Left forelimb (tissue), 1 donor: ENCODE measurements around the gene VPS11.
"Not testable (repeated sequence)": the region's sequence is repeated elsewhere in the genome, so short reads cannot be mapped to it uniquely, and the experiment has no call there.

ENCODE experiments used
- DNase-seq: peaks from one replicate; pipeline ENCODE4 v3.0.0-alpha.2; 2018; ENCODE audit warnings: low spot score

The VPS11 gene

DNA sequence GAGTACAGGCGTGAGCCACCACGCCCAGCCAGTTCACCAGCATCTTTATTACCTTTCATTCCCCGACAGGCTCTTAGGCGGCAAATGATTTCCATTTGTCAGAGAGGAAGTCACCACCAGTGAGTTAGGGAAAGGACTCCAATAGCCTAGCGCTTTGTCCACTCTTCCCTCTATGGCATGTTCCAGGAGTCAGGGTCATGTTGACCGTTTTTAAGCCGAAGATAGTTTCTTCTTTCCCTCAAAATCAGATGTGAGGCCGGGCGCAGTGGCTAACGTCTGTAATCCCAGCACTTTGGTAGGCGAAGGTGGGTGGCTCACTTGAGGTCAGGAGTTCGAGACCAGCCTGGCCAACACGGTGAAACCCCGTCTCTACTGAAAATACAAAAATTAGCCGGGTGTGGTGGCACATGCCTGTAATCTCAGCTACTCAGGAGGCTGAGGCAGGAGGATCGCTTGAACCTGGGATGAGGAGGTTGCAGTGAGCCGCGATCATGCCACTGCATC, 35.6 kb downstream of the VPS11 start:
- DNase-seq = not testable (repeated sequence)

DNA sequence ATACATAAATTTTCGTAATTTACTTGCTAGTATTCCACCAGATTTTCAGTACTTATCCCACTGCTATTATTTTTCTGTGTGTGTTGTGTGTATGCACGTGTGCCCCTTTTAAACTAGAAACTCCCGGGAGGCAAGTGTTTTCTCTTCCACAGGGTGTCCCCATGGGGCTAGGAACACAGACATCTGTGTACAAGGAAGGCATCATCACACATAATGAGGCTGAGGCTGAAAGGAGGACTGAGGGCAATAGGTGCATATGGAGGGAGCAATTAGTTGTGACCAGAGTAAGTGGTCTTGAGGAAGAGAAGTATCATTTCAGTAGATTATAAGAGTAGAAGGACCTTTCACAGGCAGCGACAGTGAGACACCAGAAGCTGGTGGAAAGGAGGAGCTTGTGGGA, 36.2 kb downstream of the VPS11 start:
- DNase-seq = no peak

DNA sequence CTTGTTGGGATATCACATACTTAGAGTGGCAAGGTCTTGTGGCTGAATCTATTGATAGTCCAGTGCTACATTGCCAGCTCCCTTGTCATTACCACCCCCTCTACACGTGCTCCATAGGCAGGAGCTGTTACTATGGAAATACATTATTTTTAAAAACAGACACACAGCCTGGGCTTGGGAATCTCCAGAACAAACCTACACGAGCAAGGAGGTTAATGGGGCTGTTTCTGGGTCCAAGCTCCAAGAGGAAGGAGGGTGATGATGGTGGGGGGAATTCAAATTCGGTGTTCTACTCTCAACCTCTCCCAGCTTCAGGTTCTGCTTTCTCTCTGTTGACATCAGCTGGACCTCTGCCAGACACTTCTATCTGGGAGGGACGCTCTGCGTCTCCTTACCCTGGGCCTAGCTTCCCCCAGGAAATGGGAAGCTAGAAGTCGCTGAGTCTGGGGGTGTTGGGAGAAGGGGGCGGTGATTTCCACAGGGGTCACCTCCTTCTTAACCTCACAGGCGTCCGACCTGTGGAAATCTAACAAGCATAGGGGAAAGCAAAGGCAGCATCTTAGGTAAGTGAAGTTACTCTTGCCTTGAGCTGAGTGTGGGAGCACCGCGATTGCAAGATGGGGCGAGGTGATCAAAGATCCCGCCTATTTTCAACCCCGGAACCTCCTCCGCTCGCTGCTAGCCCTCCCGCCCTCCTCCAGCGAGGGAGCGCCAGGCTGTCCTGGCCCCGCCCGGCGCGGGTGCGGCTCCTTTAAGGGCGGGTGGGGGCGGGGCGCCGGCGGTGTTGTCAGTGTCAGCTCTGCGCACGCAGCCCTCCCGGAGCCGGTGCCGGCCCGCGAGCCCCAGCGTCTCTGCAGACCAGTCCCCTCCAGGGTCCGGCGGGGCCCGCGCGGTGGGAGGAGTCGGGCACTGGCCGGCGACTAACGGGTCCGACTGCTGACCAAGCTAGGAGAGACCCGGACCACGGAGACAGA, 39.2 kb downstream of the VPS11 start, which contains the start of gene C2CD2L:
Gene C2CD2L, plus strand, starts transcription at position 781 of the 974 bp plus-strand sequence. CDS start 398 bp downstream, outside the sequence.
- peak; percentile 94 for DNase-seq

DNA sequence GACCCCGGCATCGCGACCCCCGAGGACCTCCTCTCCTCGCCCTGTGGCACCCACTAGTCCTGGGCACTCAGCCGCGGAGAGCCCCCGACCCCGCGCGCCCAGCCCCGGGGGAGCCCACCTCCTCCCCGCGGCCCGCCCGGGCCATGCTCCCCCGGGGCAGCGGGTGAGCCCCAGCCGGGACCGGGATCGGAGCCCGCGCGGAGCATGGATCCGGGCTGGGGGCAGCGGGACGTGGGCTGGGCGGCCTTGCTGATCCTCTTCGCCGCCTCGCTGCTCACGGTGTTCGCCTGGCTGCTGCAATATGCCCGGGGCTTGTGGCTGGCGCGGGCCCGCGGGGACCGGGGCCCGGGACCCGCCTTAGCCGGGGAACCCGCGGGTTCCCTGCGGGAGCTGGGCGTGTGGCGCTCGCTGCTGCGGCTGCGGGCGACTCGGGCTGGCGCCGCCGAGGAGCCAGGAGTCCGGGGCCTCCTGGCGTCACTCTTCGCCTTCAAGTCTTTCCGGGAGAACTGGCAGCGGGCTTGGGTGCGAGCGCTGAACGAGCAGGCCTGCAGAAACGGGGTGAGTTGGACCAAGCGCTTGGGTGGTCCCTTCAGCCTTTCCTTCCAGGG, 40.0 kb downstream of the VPS11 start:
- DNase-seq = no peak

DNA sequence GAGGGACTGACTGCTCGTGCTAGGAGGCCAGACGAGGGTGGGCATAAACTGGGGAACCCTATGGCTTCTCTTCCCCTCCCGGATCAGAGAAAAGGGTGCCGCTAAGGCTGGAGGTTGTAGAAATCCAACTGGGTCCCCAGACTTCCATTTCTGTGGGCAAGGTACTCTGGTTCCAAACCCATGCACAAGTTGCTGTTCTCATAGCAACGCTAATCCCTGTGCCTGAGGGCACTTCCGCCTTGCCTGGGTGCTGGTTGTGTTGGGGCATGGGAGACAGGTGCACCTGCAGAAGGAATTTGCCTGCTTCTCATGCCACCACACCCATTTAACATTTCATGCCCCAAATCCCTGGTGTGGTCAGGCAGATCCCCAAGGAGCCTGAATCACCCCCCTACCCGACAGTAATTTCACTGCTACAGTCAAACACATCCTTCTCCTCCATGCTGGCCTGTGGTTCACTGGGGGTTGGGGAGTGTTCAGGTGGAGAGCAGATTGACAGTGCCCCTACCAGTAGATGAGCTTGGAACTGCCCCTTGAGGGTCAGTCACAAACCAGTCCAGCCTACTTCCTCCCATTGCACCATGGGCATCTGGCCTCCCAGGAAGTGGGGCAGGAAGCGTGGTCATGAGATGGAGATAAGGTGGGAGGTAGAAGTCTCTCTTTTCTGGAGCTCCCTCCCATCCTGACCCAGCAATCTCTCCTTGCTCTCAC, 40.7 kb downstream of the VPS11 start:
- no peak for DNase-seq

DNA sequence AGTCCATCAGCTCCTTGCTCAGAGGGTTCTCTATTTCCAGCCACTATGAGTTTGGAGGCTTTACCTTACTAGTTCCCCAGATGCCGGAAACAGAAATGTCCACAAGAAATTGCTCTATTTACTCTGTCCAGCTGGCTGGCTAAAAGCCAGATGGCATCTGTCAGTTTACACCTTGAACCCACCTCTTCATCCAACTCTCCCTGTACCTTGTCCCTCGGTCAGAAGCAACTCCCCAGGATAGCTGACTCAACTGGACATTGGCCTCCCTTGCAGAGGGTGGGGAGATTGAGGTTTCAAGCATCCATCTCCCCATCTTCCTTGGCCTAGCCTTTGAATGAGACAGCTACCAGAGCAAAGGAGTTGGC, 41.2 kb downstream of the VPS11 start:
- no peak for DNase-seq

DNA sequence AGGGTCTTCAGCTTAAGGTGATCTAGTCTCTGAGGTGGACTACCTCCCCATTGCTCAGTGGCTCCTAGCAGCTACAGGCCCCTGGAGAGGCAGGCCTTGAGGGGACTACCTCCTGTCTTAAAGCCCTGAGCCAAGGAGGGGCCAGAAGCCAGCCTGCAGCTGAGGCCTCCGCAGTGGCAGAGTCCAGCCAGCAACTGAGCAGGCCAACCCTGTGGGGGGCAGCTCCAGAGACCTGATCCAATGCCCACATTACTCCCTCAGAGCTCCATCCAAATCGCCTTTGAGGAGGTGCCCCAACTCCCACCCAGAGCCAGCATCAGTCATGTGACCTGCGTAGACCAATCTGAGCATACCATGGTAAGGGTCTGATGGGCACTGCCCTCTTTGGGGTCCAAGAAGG, 42.2 kb downstream of the VPS11 start:
- DNase-seq = no peak

DNA sequence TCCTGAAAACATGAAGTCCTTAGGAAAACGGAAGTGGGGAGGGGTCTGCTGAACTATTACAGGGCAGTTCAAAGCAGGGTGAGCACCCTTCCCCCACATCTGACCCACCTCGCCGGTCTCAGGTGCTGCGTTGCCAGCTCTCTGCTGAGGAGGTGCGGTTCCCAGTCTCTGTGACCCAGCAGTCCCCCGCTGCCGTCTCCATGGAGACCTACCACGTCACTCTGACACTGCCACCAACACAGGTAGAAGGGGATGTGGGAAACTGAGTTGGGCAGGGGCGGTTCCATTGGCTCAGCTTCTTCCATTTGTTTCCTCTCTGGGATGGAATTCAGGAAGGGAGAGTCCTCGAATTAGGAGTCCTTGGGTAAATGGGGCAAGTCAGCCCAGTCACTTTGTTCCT, 42.8 kb downstream of the VPS11 start:
- no peak for DNase-seq

DNA sequence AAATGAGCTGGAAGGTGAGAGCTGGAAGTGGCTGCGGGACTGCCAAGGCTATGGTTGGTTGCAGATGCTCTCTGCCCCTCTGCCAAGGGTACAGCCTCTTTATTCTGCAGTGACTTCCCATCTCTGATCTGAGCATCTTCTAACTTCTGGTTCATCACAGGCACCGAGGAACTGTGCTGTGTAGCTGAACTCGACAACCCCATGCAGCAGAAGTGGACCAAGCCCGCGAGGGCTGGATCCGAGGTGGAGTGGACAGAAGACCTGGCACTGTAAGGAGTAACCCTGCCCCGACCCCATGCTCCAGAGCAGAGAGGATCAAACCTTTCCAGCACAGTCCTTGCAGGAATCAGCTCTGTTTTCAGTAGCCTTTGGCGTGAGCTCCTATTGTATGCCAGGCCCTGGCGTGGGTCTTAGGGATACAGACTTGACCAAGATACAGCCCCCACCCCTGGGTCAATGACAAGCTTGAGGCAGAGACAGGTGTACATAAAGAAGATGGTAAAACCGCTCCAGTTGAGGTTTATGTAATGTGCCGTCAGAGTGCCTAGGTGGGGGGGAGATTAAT, 43.8 kb downstream of the VPS11 start:
- no peak for DNase-seq

DNA sequence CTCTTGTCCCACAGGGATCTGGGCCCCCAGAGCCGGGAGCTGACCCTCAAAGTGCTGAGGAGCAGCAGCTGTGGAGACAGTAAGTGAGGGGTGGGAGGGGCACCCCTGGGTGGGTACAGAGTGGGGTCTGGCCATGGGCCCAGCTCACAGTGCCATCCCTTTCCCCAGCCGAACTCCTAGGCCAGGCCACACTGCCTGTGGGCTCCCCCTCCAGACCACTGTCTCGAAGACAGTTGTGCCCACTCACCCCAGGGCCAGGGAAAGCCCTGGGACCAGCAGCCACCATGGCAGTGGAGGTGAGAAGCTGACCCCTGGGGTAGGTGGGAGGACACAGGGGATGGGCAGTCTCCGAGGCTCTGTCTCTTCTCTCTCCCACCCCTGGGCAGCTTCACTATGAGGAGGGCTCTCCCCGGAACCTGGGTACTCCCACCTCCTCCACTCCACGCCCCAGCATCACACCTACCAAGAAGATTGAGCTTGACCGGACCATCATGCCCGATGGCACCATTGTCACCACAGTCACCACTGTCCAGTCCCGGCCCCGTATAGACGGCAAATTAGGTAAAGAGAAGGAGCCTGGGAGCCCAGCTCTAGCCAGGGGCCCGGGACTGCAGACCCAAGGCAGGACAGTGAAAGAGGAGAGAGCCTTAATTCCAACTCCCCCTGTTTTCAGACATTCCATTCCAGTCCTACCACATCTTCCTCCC, 44.8 kb downstream of the VPS11 start:
- no peak for DNase-seq

DNA sequence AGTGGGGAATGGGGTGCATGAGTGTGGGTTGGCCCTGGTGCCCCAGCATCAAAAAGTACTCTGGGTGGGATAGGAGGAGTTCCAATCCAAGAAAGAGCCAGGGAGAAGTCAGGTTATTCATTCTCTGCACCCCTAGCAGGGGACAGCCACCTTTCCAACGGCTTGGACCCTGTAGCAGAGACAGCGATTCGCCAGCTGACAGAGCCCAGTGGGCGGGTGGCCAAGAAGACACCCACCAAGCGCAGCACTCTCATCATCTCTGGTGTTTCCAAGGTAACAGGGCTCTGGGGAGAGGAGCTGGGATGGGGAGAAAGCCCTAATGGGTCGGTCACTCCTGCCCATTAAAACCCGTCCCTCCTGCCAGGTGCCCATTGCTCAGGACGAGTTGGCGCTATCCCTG, 46.1 kb downstream of the VPS11 start:
- DNase-seq = no peak

DNA sequence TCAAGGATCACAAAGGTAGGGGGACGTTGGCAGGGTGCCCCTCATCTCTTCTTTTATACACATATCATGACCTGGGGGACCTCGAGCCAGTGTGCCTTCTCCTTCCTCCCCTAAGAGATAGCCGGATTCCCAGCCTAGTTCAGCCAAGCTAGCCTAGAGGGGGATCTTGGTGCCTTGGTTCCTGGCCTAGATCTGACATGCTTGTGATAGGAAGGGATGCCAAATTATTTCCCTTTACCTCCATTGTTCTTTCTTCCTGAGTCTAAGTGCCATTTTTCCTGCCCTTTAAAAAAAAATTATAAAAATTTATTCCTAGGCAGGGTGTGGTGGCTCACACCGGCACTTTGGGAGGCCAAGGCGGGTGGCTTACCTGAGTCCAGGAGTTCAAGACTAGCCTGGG, 46.7 kb downstream of the VPS11 start:
- DNase-seq = no peak

DNA sequence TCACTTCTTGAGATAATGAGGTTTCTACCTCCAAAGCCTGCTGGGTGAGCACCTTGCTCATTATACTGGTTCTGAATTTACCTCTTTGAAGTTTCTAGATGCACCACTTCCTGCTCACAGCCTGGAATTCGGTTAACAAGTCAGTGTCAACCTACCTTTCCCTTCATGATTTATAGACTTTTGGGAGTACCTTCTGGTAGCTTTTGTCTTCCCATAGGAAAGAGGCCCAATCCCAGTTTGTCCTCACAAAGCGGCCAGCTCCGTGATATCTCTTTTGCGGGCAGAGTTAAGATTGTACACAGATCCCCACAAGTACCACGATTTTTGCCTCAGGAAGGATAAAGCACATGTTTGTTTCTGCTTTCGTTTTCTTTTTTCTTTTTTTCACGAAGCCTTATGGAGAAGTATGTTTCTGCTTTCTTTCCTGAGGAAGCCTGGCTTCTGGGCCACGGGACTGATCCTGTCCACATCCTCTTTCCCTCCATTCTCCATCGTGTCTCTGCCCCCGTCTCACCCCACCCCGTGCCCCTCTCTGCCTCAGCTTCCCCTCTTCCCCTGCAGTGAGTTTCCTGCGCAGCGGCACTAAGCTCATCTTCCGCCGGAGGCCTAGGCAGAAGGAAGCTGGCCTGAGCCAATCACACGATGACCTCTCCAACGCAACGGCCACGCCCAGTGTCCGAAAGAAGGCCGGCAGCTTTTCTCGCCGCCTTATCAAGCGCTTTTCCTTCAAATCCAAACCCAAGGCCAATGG, 48.0 kb downstream of the VPS11 start:
- DNase-seq = no peak

DNA sequence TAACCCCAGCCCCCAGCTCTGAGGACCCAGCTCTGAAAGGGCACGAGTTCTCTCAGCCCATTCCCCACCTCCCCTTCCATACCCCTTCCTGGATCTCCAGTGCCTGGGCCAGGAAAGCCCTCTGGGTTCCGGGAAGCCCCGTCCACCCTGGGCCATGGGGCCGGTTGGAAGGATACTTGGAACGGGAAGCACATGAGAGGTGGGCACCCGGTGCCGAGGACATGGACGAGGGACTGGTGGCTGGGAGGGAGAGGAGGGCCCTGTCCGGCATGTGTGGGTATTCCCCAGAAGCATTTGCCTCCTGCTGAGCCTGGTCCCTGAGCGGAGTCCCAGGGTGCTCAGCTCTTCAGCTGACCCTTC, 48.6 kb downstream of the VPS11 start:
- no peak for DNase-seq

DNA sequence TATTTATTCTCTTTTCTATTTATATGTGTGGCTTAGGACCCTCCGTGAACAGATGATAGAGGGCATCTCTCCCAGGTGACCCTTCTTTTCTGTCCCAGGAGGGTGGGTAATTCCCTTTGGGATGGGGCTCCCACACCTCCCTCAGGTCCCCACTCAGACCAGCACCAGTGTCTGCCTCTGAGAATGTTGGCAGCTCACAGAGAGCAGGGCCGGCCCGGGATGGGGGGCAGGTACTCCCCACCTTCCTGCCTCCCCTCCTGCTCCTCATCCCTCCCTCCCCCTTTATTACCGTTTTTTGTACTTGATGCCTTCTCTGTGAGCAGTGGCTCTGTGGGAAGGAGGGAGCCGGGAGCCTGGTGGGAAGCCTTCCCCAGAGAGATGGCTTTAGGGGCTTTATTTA, 49.0 kb downstream of the VPS11 start:
- DNase-seq = no peak

DNA sequence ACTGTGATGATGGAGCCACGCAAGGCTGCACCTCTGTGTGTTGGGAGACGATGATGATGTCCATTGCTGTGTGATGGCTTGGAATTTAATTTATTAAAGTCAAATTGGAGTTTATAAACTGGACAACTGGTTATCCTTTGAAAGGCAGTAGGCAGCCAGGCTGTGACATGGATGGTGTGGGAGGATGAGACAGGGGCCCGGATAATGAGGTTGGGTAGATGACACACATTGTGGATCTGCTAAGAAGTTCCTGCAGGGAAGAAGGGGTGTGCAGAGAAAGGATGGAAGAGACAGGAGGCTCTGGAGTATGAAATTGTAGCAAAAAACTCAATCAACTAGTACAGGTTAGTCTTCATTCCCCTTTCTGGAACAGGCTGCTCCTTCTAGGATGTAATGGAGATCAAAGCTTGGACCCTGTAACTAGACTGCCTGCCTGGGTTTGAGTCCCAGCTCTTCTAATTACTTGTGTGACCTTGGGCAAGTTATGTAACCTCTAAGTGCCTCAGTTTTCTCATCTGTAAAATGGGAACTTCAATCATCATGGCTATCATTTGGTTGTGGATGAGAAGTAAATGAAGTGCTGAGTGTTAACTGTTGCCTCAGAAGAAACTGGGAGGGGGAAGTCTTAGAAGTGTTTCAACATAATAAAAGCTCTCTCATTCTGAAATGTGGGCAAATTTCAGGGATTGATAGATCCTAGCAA, 49.5 kb downstream of the VPS11 start:
- DNase-seq = no peak

DNA sequence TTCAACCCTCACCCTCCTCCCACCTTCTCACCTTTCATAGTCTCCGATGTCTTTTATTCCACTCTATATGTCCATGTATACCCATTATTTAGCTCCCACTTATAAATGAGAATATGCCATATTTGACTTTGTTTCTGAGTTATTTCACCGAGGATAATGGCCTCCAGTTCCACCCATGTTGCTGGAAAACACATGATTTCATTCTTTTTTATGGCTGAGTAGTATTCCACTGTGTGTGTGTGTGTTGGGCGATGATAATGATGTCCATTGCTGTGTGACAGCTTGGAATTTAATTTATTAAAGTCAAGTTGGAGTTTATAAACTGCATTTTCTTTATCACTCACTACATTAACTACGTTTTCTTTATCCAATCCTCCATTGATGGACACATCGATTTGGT, 50.6 kb downstream of the VPS11 start:
- no peak for DNase-seq

DNA sequence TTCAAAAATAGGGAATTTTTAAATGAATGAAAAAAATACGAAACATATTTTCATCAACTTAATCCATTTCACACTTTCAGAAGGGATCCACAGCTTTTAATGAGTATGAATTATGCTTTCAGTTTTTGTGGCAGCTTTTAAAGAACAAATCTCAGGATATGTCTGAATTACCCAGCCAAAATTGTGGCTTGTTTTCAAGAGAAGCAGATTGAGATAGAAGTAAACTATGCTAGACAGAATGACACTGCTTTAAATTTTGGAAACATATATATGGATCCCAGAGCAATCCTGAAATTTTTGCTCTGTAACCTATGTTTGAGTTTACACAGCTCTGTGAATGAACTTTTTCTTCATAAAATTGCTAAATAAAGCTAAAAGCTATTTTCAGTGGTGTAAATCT, 51.3 kb downstream of the VPS11 start:
- DNase-seq = no peak

DNA sequence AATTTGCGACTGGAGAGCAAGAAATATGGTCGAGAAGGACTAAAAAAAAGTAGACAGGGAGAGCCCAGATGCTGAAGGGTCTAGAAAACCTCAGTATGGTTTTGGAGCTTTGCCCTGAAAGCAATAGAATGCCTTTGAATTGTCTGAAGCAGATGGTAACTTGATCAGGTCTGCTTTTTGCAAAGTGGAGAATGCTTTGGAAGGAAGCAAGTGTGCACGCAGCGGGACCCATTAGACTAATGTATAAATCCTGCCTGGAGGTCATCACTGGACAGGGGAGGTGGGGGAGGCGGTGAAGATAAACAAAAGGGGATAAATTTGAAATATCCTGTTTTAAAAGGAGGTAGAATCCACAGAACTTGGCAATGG, 53.0 kb downstream of the VPS11 start:
- no peak for DNase-seq

DNA sequence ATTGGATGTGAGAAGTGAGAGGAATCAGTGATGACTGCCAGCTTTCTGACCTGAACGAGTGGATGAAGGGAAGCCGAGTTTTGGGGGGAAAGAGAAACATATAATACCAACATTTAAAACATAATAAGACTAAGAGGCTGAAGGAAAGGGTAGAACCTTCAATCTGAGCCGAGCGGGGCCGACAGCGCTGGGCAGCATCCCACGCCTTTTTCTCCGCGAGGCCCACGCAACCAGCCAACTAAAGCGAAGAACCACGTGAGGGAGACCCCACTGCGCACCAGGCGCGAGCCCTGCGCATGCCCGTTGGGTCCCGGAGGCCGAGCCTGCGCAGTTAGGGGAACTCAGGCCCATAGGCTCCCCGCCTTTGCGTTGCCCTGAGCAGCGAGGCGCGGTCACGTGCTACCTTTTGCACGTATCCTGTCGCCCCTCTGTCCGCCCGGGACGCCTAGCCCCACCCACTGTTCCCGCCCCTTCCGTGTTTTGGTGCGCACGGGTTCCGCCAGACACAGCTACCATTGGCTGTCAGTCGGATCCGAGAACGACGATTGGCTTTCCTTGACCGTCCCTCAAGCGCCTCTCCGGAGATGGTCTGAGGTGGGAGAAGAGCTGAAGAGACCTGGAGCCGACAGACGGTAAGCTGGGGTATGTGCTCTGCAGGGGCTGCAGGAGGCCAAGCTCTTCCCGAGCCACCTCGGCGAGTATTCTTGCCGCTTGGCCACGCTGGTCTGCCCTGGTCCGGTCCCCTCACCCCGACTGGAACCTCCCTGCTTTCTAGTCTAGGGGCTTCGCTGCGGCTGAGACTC, 53.6 kb downstream of the VPS11 start, which contains the start of gene HINFP:
Gene HINFP, plus strand, starts transcription at position 573 of the 803 bp plus-strand sequence. CDS start 5,365 bp downstream, outside the sequence.
- DNase-seq = peak; percentile 99
